Endothelial cell of umbilical vein (primary cell): Measurements from ENCODE around the gene WNT8A. TPM values are rescaled to one million over a fixed set of nuclear protein-coding genes. Genes with fewer than 3 reads are reported as not detected.

Experiments used
- BruUV-seq: library from RNA; stranded (reverse); fragments of 400-500 nt; replicated peaks from 2 replicates; lab custom pipeline; 2021; lab: Mats Ljungman, UMichigan
- CTCF ChIA-PET: fragments of 300-600, 350-600 bp; sonication (Branson Sonifier 250); formaldehyde crosslinking; loops from one replicate; lab custom pipeline; 2021; ENCODE audit warnings: antibody characterized with exemption, inconsistent platforms; lab: Charles Lee
- POLR2A ChIA-PET: fragments of 300-600, 350-600 bp; sonication (Branson Sonifier 250); formaldehyde crosslinking; loops from one replicate; lab custom pipeline; 2021; ENCODE audit warnings: antibody characterized with exemption, inconsistent platforms; lab: Charles Lee
- DNase-seq: peaks from one replicate; pipeline ENCODE4 v3.0.0-alpha.2; 2011; ENCODE audit warnings: low read depth, low spot score
- FAIRE-seq: peaks from 2 replicates; lab custom pipeline; 2011; peaks lifted over from hg19 to GRCh38; lab: Jason Lieb, UNC
- H2AFZ ChIP-seq: 2 replicates; pipeline ENCODE4 v1.6.0; 2012; ENCODE audit warnings: low read depth, low read length, control low read depth, inconsistent platforms
- H3K27ac ChIP-seq: 2 replicates; pipeline ENCODE4 v1.5.1; 2011; ENCODE audit warnings: low read depth, mild to moderate bottlenecking, control low read depth, low read length, moderate library complexity; ENCODE audit not compliant: insufficient read depth
- H3K27me3 ChIP-seq, 2 experiments: 2 replicates each; pipeline versions ENCODE4 v1.6.0 to v1.6.1; 2011; ENCODE audit warnings: low read length in 2 of 2, mixed read lengths in 1 of 2; ENCODE audit not compliant: control insufficient read depth in 2 of 2, insufficient read depth in 2 of 2
- H3K36me3 ChIP-seq, 2 experiments: 2 replicates in 1 of 2; 3 replicates in 1 of 2; pipeline ENCODE4 v1.5.1; 2011; ENCODE audit warnings: low read length in 2 of 2, mild to moderate bottlenecking in 1 of 2, moderate library complexity in 1 of 2; ENCODE audit not compliant: control insufficient read depth in 2 of 2, insufficient read depth in 2 of 2; ENCODE audit errors: extremely low read depth in 1 of 2
- H3K4me1 ChIP-seq: 3 replicates; pipeline ENCODE4 v1.5.1; 2011; ENCODE audit warnings: mild to moderate bottlenecking, low read length; ENCODE audit not compliant: control insufficient read depth, insufficient read depth; ENCODE audit errors: extremely low read depth
- H3K4me2 ChIP-seq: 2 replicates; pipeline ENCODE4 v1.6.1; 2011; ENCODE audit warnings: low read length, control low read depth, mixed read lengths; ENCODE audit not compliant: insufficient read depth
- H3K4me3 ChIP-seq, 3 experiments: fragments of 200-600 bp in 1 of 3; sonication (generic), shearing (Covaris generic) in 1 of 3; replicated peaks in 1 of 3; 2 replicates each; pipeline ENCODE4 v1.5.1; 2011 to 2016; ENCODE audit warnings: control low read depth in 3 of 3, low read length in 3 of 3, mild to moderate bottlenecking in 2 of 3, inconsistent platforms in 1 of 3, low read depth in 1 of 3, moderate library complexity in 1 of 3; ENCODE audit not compliant: insufficient read depth in 1 of 3
- H3K79me2 ChIP-seq: 2 replicates; pipeline ENCODE4 v1.6.0; 2012; ENCODE audit warnings: low read length, inconsistent platforms; ENCODE audit not compliant: control insufficient read depth, insufficient read depth
- H3K9ac ChIP-seq: replicated peaks from 2 replicates; pipeline ENCODE3; 2011; ENCODE audit warnings: low read length, control low read depth; ENCODE audit not compliant: insufficient read depth; ENCODE audit errors: extremely low read depth
- H3K9me1 ChIP-seq: replicated peaks from 3 replicates; pipeline ENCODE4 v1.6.0; 2011; ENCODE audit warnings: mild to moderate bottlenecking, low read length; ENCODE audit not compliant: control insufficient read depth, insufficient read depth; ENCODE audit errors: extremely low read depth
- H3K9me3 ChIP-seq: replicated peaks from 2 replicates; pipeline ENCODE4 v1.5.1; 2012; ENCODE audit warnings: low read length, inconsistent platforms; ENCODE audit not compliant: control insufficient read depth, insufficient read depth
- H4K20me1 ChIP-seq: replicated peaks from 2 replicates; pipeline ENCODE3; 2011; ENCODE audit warnings: mild to moderate bottlenecking, low read length; ENCODE audit not compliant: control insufficient read depth, insufficient read depth; ENCODE audit errors: extremely low read depth
- EZH2 ChIP-seq: IDR thresholded peaks from 2 replicates; pipeline ENCODE4 v1.6.1; 2012; ENCODE audit warnings: borderline replicate concordance, low read depth, mild to moderate bottlenecking, moderate library complexity, low read length, inconsistent platforms; ENCODE audit not compliant: severe bottlenecking
- GATA2 ChIP-seq: IDR thresholded peaks from 2 replicates; pipeline ENCODE4 v1.7.0; 2011; ENCODE audit warnings: low read depth, mild to moderate bottlenecking, moderate library complexity, mixed read lengths, low read length; ENCODE audit not compliant: insufficient read length, insufficient read depth
- MYC ChIP-seq: IDR thresholded peaks from one replicate; pipeline ENCODE4 v1.6.1; 2011; ENCODE audit warnings: mild to moderate bottlenecking, low read depth, low read length
- POLR2A ChIP-seq: IDR thresholded peaks from 2 replicates; pipeline ENCODE4 v1.6.1; 2012; ENCODE audit warnings: low read depth, mild to moderate bottlenecking, control low read depth, low read length
- POLR2AphosphoS5 ChIP-seq: IDR thresholded peaks from 2 replicates; pipeline ENCODE4 v1.6.1; 2012; ENCODE audit warnings: low read depth, mild to moderate bottlenecking, control low read depth, low read length, moderate library complexity; ENCODE audit not compliant: insufficient read depth
- dilution Hi-C: fragments of 300-500 bp; cut with MboI; formaldehyde crosslinking; loops from one replicate; pipeline ENCODE4 v1.15.0; 2019; ENCODE audit warnings: low sequenced_read_pairs; ENCODE audit not compliant: extremely low pct_ligation_motif_present
- intact Hi-C: fragments of 100-400 bp; cut with micrococcal nuclease; formaldehyde crosslinking; loops from one replicate; pipeline ENCODE4 v1.10.0; 2022
- polyA plus RNA-seq, 4 experiments: library from polyadenylated mRNA; depleted of rRNA in 3 of 4; stranded (reverse) in 3 of 4; unstranded in 1 of 4; fragments of >200 nt; gene quantifications; 2 replicates each; pipeline versions ENCODE4 v1.2.1 to v1.2.3, GENCODE V29; 2011 to 2012; ENCODE audit warnings: missing spikeins in 1 of 4
- total RNA-seq: library from RNA; stranded (reverse); gene quantifications from 2 replicates; pipeline ENCODE4 v1.2.3, GENCODE V29; 2021
- TF ChIP-seq, protein P1 (sequence below), 2 donors: IDR thresholded peaks; 1 replicate in 1 of 2; 2 replicates in 1 of 2; pipeline ENCODE4 v1.5.1; 2011; ENCODE audit warnings: low read length in 2 of 2, mild to moderate bottlenecking in 2 of 2, moderate library complexity in 2 of 2, control low read depth in 1 of 2, inconsistent platforms in 1 of 2, low read depth in 1 of 2; ENCODE audit not compliant: insufficient read depth in 1 of 2; ENCODE audit errors: extremely low read depth in 1 of 2
- TF ChIP-seq, protein P2 (sequence below): IDR thresholded peaks from 2 replicates; pipeline ENCODE4 v1.6.1; 2011; ENCODE audit not compliant: insufficient read depth, insufficient read length

WNT8A gene
- total and polyA plus RNA-seq, 2 donors (not counting 3 experiments of a cell fraction or from before 2014, with no cell fraction given): not detected

DNA sequence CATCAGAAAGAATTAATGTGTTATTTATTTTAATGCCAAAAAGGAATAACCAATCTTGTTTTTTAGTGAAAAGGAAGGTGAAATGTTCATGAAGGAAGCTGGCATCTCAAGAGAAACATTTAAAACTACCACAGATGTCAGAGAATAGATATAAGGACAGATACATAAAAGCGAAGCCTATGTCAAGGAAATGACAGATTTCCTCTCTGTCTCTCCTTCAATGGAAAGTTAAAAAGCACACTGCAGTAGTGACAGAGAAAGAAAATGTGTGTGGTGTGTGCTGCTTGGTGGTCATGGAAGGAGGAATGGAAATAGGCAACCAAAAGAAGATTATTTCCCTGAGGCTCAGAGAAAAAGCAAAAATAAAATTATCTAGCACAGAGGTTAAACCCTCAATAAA is 9.2 kb downstream of the WNT8A start:
- FAIRE-seq (no peak), DNase-seq (no peak)
- ChIA-PET POLR2A (no interaction called here), CTCF (no interaction called here)
- TF ChIP-seq EZH2: no peak
- TF ChIP-seq POLR2A: no peak
- TF ChIP-seq MYC: no peak
- dilution Hi-C loops (no loop called here), intact Hi-C loops (no loop called here)
- H3K36me3 ChIP-seq: no peaks in the 10 kb centered on the region
- no peak overlapping the region for H3K4me3 ChIP-seq
- no peak overlapping the region for H3K4me2 ChIP-seq
- H2AFZ ChIP-seq: no peak overlapping the region
- BruUV-seq: no TSS peak
- no peaks in the 10 kb centered on the region for H3K9me3 ChIP-seq
- no peak overlapping the region for H3K27ac ChIP-seq
- H3K9me1 ChIP-seq: no peaks in the 10 kb centered on the region
- H3K4me1 ChIP-seq: no peaks in the 10 kb centered on the region
- no peaks in the 10 kb centered on the region for H3K79me2 ChIP-seq
- peaks cover 20 to 42% of the 10 kb centered on the region in 2 experiments for H3K27me3 ChIP-seq
- H3K9ac ChIP-seq: no peak overlapping the region
- H4K20me1 ChIP-seq: no peaks in the 10 kb centered on the region

DNA sequence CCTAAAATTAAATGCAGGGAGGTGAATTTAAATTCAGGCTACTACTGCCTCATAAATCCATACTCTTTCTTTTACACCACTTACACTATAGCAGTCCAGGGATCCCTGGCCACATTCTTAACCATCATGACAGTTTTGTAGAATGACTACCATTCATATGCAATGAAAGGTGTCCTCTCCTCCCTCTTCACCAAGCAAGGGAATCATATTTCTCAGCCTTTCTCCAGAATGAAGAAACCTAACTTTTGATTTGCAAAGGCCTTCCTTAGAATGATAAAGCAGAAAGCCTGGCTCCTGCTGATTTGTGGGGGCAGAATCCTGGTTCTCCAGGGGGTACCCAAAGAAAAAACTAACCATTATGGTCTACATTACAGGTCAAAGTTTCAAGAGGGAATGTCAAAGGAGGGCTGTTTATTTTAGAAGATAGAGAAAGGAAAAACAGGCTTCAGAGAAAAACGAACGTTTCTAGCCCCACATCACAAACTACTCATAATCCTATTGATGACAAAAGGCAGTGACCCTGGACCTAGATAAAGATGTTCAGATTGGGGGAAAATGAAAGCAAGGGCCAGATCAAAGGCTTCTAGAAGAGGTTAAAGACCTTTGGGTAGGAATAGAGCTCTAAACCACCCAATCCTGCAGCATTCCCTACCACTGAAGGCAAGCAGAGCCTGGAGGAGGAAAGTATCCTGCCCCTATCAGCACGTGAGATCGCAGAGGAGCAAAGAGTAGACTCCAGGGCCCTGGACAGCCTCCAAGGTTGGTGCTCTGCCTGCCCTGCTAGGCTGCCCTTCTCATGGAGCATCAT is 11.5 kb downstream of the WNT8A start:
- Histone ChIP-seq H3K36me3 (no peaks in the 10 kb centered on the region), H3K9me3 (no peaks in the 10 kb centered on the region), H3K4me3 (no peak overlapping the region), H3K9me1 (no peaks in the 10 kb centered on the region), H3K27ac (no peak overlapping the region), H3K79me2 (no peaks in the 10 kb centered on the region), H3K9ac (no peak overlapping the region), H4K20me1 (no peaks in the 10 kb centered on the region), H3K27me3 (peaks cover 18 to 40% of the 10 kb centered on the region in 2 experiments), H3K4me1 (no peaks in the 10 kb centered on the region), H2AFZ (no peak overlapping the region), H3K4me2 (no peak overlapping the region)
- ChIA-PET CTCF (no interaction called here), POLR2A (interaction anchor here (0.7 kb wide), 1 partner anchor 29 kb away, joined by 7 read pairs; no protein-coding TSS in a partner anchor)
- dilution Hi-C loops: no loop called here
- FAIRE-seq: no peak
- no peak for DNase-seq
- BruUV-seq: no TSS peak
- intact Hi-C loops: no loop called here
- TF ChIP-seq, protein P1, sequence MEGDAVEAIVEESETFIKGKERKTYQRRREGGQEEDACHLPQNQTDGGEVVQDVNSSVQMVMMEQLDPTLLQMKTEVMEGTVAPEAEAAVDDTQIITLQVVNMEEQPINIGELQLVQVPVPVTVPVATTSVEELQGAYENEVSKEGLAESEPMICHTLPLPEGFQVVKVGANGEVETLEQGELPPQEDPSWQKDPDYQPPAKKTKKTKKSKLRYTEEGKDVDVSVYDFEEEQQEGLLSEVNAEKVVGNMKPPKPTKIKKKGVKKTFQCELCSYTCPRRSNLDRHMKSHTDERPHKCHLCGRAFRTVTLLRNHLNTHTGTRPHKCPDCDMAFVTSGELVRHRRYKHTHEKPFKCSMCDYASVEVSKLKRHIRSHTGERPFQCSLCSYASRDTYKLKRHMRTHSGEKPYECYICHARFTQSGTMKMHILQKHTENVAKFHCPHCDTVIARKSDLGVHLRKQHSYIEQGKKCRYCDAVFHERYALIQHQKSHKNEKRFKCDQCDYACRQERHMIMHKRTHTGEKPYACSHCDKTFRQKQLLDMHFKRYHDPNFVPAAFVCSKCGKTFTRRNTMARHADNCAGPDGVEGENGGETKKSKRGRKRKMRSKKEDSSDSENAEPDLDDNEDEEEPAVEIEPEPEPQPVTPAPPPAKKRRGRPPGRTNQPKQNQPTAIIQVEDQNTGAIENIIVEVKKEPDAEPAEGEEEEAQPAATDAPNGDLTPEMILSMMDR (IDR thresholded peaks at IDR 0.05; ENCODE audit: extremely low read depth in 1 of 2, insufficient read depth in 1 of 2, low read depth in 1 of 2, low read length in 2 of 2): no peak
- TF ChIP-seq POLR2A (no peak), POLR2AphosphoS5 (no peak), MYC (no peak), GATA2 (no peak)
- TF ChIP-seq, protein P2, sequence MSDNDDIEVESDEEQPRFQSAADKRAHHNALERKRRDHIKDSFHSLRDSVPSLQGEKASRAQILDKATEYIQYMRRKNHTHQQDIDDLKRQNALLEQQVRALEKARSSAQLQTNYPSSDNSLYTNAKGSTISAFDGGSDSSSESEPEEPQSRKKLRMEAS: no peak
